NCI-H1048 (cell line): ENCODE data around the gene METTL16.

Experiments
- DNase-seq: peaks from one replicate; lab custom pipeline; 2025; lab: John Stamatoyannopoulos, UW

METTL16 gene

DNA sequence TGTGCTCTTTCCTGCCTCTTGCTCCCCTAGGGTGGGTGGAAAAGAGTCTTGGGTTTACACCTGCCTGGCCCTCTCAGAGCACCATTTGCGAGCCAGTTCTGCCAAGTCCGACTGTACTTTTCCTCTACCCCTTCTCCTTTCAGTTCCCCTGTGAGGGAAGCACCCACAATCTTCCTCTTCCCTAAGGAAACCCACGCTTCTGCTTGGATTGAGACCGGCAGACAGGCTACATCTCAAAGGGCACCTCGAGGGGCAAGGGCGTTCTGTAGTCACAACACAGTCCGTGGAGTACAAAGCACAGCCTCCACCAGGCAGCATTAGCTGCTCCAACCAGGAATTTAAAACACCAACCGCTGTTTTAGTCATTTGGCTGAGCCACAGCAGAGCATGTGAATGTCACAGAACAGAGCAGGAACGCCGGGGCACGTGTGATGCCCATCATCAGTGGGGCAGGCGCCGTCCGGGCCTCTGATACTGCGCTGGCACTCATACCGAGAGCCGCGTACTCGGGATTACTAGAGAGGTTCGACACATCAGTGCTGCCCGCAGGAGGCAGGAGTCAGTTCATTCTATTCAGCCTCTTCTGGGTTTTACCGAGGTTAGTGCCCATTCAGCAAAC lies 97.1 kb downstream of the METTL16 start:
- no peak for DNase-seq

DNA sequence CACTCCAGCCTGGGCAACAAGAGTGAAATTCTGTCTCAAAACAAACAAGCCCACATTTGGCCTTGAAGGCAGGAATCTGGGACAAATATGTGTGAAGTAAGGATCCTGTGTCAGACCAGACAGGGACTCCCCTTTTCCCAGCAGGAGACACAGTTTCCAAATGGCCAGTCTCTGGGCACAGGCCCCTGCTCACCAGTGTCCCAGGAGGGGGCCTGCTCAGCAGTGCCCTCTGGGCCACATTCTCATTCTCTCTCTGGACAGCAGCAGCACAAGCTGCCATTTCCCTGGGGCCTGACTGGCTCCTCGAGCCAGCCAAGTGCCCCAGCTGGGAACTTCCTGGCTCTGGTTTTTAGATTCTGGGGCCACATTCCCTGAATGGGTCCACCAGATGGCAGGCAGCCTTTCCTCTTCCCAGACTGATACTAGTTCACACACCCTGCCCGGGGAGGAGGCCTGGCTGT lies 99.1 kb downstream of the METTL16 start:
- no peak for DNase-seq

DNA sequence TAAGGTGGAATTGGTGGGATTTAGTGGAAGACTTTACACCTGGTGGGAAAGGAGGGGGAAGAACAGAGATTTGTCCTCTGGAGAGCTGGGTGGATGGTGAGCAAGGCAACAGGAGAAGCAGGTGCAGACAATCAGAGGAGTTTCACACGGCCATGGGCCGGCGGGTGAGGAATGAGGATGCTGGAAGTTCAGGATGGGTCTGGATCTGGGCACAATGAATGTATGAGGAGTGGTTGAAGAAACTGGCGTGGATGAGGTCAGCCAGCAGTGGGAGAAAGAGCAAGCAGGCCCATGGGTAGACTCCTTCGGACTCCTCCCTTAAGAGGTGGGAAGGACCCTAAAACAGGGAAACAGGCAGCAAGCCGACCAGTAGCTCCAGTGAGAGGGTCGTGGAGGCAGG lies 100.7 kb downstream of the METTL16 start:
- DNase-seq, result no peak

DNA sequence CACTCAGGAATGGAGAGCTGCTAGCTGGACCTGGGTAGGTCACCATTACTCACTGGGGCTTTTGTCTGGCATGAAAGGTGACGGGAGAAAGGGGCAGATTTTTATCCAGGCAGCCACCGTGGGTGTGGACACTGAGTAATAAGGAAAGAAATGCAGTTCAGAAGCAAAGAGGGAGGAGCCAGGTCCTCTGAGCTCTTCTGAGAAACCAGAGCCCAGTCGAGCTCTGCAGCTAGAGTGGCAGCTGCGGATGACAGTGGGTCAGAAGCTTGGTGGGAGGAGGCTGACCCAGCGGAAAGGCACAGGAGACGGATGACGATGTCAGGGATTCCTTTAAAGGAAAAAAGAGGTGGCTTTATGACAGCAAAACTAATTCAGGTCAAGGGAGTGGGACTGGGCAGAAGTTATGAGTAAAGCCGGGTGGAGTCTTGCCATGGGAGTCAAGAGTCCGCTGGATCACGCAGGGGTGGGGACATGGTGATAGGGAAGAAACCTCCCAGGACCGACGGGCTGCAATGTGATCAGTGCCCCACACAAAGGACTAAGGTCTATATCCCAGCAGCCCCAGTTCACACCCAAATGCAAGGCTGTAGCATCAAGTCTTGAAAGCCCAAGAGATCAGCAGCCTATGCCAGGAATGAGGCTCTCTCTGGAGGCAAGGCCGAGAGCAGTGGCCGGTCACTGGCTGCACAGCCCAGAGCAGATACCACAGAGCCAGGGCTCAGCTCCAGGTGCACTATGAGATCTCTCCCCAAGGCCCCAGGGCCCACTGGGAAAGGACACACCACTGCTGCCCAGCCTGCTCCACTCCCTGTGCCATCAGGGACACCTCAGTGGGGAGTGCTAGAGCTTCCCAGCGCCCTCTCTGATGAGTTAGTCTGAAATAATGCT lies 104.5 kb downstream of the METTL16 start:
- DNase-seq, result no peak

DNA sequence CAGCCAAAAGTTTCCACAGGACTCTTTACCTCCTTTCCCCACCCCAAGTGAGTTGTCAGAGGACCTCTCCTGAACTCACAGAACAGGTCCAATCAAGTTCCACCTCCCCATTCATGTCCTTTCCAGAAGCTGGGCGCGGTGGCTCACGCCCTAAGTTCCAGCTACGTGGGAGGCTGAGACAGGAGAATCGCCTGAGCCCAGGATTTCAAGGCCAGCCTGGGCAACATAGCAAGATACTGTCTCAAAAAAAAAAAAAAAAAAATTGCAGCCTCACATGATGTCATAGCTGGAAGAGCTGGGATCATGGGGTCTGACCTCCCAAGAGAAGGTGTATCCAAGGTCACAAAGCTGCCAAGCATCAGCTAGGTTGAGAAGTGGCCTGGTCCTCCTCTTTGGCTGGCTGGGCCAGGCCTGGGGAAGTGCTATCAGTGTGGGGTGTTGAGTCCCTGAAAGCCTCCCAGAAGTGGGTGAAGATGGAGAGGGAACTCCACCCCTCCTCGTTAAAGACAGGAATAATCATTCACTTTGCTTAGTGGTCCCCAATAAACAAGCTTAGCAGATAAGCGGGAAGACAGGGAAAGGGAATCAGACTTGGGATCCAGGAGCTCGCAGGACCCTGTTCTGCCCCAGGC lies 105.3 kb downstream of the METTL16 start:
- DNase-seq, result no peak

DNA sequence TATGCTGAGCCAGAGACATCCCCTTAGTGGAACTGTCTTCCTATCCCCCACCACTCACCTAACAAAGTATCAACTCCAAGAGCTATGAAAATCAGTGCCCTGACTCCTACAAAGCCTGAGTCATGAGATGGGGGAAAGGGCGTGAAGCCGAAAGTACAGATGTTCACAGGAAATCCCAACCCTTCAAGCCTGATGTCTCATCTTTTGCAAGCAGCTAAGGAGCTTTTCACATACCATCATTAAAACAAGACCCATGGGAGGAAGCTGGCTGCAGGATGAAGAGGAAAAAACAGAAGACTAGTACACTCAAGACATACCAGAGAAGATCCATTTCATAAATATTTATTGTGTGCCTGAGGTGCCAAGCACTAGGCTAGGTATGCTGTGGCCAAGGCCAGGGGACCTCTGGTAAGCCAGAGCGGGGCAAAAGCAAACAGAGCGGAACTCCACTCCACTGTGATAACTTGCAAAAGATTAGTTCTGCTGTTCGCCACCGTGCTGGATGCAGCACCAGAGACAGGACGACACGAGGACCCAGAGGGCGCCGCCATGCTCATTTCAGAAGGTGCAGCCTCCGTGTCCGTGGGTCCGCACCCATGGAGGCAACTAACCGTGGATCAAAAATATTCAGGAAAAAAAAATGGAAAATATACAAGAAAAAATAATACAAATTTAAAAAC lies 106.3 kb downstream of the METTL16 start:
- no peak for DNase-seq

DNA sequence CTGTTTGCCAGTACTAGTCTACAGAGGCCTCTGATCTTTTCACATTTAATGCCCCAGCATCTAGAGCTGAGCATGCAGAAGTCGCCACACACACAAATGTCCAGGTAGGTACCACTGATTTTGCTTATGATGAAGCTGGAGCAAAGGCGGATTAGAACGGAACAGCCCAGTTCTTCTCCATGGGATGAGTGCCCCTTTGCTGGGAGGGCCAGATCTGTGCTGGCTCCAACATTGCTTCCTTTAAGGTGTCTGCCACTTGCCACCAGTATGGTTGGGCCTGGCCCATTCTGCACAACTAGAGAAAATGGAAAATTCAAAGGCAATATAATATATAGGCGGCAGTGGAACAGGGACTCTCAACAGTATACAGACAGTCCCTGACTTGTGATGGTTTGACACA lies 108.6 kb downstream of the METTL16 start:
- no peak for DNase-seq

DNA sequence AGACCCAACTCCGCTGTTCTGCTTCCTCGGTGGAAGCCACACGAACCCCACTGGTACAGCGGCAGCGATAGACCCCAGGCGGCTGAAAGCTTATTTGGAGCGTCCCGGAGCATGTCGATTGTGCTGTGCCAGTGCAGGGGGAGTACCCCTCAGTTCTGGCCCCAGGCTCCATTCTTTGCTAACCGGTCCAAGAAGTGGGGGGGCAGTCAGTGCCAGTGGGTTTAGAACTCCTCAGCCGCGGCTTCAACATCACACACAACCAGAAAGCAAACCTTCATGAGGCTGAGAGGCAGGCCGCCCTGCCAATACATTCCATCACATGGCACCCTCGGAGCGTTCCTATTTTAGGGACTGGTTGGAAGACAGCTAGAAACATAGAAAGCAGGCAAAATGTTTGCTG lies 109.1 kb downstream of the METTL16 start:
- DNase-seq, result no peak

DNA sequence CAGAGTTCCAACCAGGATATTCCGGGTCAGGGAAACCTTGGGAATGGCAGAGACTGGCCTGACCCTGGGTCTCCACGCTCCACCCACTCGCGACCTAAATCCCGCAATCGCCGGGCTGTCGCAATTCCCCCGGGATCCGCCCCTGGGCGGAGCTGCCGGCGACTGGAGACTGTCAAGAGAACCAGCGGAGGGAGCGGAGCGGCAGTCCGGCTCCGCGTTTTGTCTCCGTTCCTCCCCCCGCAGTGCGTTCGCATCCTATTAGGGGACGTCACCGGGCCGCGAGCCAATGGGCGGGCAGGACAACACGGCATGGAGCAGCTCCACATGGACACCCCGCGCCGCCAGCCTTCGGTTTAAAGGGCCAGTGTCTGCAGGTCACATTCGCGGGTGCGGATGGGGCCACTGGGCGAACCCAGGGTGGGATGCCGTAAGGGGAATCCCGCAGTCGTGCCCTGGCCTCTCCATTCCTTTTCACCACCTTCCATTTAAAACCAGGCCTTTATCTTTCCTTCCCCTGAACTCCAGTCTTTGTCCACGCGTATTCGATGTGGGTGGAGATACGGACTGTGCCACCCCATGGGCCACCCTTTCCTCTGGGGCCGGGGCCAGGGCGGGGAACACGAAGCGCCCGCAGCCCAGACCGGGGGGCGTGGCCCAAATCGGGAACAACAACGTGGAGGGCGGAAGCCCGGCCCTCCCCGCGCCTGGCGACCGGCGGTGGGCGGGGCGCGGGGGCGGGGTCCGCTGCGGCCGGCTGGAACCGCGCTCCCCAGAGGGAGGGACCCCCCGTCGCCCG lies 110.1 kb downstream of the METTL16 start:
- peak; percentile 97 for DNase-seq

DNA sequence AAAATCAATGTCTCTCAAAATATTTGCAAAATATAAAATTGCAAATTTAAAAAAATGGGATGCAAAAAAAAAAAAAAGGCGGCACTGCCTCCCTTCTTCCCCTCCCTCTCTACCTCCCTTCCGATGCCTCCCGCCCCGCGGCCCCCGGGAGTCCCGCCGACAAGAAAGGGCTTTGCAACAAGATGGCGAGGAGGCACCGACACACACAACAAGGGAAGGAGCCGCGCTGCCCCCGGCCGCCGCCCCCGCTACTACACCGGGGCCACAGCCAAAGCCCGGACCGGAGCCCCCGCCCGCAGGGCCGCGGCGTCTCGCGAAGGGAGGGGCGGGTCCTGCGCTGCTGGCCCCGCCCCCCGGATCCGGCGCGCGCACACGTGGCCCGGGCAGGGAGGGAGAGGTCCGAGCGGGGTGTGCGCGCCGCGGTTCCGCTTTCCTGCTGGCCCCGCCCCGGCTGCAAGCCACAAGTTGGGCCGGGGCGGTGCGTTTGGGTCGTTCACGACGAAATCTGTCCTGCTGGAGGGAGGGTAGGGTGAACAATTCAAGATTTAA lies 110.7 kb downstream of the METTL16 start, which contains the start of gene MNT:
Gene MNT (minus strand): TSS at position 184 of the 549 bp plus-strand sequence. CDS start 348 bp downstream, outside the sequence.
- DNase-seq, result peak; percentile 81

DNA sequence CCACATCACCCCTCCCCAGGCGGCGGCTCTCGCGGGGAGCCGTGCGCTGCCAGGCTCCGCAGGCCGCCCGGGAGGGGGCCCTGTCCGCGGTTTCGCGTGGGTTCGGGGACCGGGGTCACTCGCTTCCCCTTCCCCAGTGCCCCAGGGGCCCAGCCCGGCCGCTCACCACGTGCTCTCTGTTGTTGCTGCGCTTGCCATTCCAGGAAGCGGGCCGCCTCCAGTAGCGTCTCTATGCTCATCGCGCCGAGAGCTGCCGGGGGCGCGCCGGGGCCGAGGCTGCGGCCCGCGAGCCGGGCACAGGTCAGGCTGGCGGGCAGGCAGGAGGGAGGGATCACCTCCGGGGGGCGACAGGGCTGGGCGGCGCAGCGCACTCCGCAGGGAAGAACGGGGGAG lies 111.2 kb downstream of the METTL16 start:
- no peak for DNase-seq

DNA sequence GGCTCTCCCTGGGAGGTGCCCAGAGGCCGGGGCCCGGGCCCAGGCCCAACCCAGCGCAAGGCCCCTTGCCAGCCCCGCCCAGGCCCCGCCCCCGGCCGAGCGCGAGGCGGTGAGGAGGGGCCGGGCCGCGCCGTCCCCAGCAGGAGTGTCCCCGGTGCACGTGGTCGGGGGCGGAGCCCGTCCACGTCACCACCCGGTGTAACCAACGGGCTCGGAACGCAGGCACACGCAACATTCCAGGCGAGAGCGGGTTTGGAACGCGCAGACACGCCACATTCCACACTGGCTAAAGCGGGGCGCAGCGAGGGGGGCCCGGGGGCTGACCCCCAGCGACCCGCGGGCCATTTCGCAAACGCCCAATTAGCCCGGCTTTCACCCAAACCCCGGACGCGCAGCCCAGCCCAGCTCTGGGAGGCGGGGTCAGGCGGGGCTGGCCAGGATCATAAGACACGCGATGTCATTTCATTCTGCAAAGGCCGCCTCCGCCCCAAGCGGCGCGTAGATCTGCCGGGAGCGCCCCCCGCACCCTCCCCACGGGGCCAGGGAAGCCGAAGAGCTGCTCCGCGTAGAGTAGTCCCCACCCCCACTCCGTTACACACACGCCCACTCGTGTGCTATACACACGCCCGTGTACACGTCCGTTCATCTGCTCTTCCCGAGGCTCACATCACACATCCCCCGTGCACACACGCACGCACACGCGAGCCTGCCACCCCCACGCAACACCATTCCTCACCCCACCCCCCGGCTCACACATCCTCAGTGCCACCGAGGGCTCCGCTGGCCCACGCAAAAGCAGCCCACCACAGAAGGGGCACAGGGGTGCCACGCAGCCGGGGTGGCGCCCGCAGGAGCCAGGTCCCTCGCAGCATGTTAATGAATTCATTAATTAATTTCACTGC lies 111.9 kb downstream of the METTL16 start:
- DNase-seq, result peak; percentile 86

DNA sequence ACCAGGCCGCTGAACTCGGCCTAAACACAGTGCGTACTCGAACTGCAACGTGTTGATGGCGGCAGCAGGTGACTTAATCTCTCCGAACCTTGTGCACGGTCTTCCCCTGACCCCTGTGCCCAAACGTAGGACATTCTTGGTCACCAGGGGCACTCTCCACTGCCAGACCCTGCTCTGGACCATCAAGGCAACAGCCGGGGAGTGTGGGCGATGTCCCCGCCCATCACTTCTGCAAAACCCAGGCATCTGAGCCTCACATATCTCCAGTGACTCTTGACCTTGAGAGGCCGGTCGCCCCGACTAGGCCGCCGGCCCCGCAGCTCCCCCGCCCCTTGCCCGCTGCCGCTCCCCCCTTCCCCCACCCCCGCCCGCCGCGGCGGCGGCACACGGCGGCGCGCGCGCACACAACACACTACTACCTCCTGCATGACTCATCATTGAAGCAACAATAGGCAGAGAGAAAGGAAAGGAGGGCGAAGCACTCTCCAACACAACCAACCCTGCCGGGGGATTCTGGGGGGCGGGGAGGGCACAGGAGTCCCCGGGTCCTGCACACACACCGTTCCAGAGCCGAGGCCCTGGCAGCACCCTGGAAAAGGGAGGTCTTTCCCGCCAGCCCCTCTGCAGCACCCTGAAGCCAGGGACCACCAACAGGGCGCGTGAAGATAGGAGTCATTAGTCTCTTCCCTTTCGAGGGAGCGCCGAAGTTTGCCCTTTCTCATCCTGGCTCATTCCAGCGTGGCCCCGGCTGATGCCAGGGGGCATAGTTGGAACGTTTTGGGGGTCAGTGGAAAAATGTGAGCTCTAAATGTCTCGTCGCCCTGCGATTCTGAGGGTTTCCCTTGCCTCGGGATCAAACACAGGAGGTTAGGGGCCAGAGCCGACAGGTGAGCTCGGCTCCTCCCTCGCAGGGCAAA lies 112.8 kb downstream of the METTL16 start:
- DNase-seq, result no peak

DNA sequence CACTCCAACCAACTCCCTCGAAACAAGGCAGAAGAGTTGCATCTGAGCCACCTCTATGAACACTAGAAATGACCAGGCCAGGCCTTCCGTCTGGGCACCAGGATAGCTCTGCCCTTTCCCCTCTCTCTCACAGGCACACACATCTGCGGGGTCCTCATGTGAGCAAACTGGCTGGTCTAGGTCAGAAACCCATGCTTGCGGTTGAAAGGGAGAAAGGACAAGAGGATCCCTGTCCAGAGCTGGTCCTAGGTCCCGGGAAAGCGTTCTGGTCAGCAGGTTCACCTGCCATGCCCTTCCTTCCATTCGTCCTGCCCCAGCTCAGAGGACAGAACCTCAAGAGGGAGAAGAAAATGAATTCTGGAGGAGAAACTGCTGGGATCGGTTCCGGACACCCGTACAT lies 113.5 kb downstream of the METTL16 start:
- DNase-seq, result no peak

DNA sequence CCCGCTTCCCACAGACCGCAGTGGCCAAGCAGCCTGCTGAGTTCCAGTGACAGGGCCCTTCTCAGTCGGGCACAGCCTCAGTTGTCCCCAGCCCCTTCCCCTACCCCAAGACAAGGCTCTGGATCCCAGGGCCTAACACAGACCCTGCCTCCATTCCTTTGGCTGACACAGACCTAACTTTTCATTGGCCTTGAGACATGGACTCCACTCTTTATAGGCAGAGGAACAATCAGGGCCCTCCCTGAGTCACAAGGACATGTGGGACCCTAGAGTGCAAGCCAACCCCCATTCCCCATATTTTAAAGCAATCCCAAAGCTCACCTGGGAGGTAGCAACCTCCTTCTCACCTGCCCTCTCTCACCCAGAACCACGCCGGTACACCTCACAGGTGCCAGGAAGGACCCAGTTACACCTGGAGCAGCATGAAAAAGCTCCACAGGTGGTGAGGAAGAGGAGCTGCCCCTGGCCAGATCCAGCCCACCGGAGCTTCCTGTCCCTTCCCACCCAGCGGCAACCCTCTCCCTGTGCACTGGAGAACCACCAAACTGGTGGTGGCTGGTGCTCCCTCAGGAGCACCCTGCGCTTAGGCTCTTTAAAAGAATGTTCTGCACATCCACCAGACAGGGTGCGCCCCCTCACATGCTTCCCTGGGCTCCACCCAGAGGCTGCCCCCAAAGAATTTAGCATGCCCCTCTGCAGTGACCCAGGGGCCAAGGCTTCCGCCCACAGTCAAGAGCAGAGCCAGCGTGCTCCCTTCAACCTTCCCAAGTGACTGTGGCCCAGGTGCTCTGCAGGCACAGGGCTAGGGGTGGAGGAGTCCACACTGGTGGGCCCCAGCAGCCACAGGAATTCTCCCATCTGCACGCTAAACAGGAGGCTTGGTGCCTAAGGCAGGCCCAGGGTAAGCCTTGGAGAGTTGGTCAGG lies 114.2 kb downstream of the METTL16 start:
- no peak for DNase-seq

DNA sequence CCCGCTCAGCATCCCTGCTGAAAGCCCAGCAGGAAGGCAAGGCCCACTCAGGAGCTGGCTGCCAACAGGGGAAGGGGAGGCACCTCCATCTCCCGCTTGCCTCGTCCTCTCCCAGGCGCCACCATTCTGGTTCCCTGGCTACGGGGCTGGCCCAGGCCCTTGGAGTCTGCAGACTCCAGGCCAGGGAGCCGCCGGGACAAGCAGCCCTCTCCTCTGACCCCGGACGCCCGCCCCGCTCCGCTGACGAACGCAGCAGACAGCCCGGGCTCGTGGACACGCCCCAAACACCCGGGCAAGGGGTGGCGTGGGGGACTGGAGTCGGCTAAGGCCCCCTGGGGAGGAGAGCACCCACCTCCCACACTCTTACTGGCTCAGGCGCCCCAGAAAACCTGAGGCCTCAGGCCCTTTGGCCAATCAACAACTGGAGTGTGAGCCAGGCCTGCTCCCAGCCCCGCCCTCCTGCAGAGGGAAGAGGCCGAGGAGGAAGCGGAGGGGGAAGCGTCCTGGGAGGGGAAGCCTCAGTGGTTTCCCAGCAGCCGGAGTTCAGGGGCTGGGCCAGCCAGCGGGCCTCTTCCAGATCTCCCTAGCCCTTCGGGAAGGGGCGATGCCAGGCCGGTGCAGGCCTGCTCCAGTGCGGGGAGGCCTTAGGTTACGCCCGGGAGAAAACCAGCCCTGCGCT lies 115.0 kb downstream of the METTL16 start:
- DNase-seq, result peak; percentile 93

DNA sequence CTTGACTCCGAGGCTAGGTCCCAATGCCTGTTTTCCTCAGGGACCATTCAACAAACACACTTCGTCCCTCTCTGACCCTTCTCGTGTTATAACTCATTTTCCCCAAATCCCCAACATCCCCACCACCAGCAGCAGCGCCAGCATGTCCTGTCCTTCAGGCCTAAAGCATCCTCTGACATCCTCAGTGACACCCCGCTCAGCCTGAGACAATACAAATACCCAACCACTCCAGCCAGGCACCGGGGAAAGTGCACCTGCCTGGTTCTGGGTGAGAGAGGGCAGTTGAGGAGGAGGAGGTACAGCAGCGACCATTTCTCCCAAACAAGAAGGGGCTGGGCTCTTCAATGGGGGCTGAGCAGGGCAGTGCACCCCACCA lies 115.5 kb downstream of the METTL16 start:
- no peak for DNase-seq
